CD4-positive, alpha-beta T cell treated with Interleukin-15 for 1 hour (primary cell): Measurements from ENCODE around the gene HEG1.
A peak's percentile ranks its signal among the peaks of the same experiment; 100 is the strongest.

Experiments used
- DNase-seq: peaks from one replicate; pipeline ENCODE4 v3.0.0-alpha.2; 2020

Gene HEG1

GRCh38 chr3:124939661-124940060 is 116.1 kb downstream of the HEG1 start:
- DNase-seq, result no peak

GRCh38 chr3:124938896-124939295 is 116.9 kb downstream of the HEG1 start:
- no peak for DNase-seq

- DNase-seq, result no peak
Measured at GRCh38 chr3:124937049-124937448, 118.7 kb downstream of the HEG1 start.

GRCh38 chr3:124935794-124936542 is 119.8 kb downstream of the HEG1 start:
- DNase-seq, result no peak

GRCh38 chr3:124935264-124935663 is 120.5 kb downstream of the HEG1 start:
- no peak for DNase-seq

- DNase-seq, result no peak
Measured at GRCh38 chr3:124934577-124934976, 121.2 kb downstream of the HEG1 start, which contains the start of gene MUC13. Gene MUC13, minus strand, starts transcription at chr3:124934751. Its CDS starts 39 bp downstream, at chr3:124934712.

- peak; percentile 40 for DNase-seq
Measured at GRCh38 chr3:124928333-124929202, 127.2 kb downstream of the HEG1 start.

GRCh38 chr3:124927574-124928045 is 128.2 kb downstream of the HEG1 start:
- DNase-seq, result no peak

GRCh38 chr3:124926426-124927101 is 129.2 kb downstream of the HEG1 start:
- DNase-seq, result no peak

- DNase-seq, result no peak
Measured at GRCh38 chr3:124924741-124925140, 131.1 kb downstream of the HEG1 start.

GRCh38 chr3:124923833-124924232 is 132.0 kb downstream of the HEG1 start:
- DNase-seq, result no peak

GRCh38 chr3:124920718-124921117 is 135.1 kb downstream of the HEG1 start:
- no peak for DNase-seq

GRCh38 chr3:124919756-124920155 is 136.0 kb downstream of the HEG1 start:
- DNase-seq, result no peak

- no peak for DNase-seq
Measured at GRCh38 chr3:124918524-124918923, 137.3 kb downstream of the HEG1 start.

- DNase-seq, result no peak
Measured at GRCh38 chr3:124916837-124917409, 138.9 kb downstream of the HEG1 start.
